ENCODE measurements around the gene WDR64.
"Not testable (repeated sequence)": the region's sequence is repeated elsewhere in the genome, so short reads cannot be mapped to it uniquely, and the experiment has no call there.

WDR64 gene

DNA sequence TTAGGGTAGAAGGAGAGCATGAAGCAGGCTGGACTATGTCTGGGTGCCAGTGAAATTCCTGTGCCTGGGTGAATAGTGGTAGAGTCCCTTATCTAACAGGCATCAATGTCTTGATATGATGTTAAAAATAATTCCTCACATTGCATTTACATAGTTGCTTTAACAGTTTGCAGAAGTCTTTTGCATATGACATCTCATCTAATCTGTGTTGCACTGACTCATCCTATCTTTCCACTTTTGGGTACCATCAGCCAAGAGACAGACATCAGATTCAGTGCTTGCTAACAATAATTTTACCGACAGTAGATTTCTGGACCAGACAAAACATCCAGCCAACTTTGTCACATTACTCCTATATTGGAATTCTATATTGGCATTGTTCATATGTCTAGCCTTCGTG lies 92.5 kb downstream of the WDR64 start:
- DNase-seq = no peak

DNA sequence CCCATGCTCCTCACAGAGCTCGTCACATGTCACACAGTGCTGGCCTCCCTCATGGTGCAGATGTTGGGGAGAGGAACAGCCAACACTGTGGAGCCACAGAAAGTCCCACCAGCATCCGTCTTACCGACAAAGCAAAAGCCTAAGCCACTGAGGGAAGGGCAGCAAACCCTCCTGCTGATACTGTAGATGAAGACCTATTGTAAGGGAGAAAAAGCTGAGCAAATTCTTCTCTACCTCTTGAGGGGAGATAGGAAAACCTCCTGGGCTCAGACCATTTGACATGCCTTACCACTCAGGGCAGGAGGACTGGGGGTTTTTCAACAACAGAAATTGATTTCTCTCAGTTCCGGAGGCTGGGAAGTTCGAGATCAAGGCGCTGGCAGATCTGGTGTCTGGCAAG lies 95.9 kb downstream of the WDR64 start:
- no peak for DNase-seq

DNA sequence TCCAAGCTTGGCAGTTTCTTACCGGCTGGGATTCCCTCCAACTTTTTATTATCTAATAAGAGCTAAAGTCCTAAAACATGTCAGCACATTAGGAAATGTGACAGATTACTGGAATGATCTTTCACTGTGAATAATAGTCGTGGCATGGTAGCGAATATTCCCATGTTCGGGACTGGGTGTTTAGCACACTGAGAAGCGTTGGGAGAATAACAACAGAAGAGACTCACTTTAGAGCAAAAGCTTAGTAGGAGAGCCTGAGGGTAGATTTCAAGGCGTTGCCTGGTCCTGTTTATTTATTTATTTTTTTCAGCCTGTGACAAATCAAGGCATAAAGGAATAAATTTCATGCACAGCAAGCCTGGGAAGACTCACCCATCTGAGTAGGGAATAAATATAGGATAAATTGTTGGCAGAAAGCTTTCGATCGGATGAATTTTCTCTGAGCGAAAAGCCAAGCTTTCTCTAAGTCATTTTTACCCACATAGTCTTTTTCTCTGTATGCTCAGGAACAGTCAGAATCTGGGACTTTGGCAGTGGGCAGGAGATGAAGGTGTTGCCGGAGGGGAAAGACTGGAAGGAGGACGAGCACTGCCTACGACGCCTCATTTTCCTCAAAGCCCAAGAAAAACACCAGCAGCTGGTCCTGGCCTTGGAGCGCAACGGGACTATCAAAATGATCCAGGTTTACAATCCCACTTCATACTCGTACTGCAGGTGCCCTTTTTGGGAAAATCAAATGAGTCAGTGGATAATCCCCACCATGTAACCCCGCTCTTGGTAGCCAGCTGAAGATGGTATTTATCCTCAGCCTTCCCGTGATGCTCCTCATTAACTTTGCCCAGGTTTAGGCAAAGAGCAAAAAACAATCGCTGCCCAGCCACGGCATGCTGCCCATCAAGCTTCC lies 97.2 kb downstream of the WDR64 start:
- DNase-seq = no peak

DNA sequence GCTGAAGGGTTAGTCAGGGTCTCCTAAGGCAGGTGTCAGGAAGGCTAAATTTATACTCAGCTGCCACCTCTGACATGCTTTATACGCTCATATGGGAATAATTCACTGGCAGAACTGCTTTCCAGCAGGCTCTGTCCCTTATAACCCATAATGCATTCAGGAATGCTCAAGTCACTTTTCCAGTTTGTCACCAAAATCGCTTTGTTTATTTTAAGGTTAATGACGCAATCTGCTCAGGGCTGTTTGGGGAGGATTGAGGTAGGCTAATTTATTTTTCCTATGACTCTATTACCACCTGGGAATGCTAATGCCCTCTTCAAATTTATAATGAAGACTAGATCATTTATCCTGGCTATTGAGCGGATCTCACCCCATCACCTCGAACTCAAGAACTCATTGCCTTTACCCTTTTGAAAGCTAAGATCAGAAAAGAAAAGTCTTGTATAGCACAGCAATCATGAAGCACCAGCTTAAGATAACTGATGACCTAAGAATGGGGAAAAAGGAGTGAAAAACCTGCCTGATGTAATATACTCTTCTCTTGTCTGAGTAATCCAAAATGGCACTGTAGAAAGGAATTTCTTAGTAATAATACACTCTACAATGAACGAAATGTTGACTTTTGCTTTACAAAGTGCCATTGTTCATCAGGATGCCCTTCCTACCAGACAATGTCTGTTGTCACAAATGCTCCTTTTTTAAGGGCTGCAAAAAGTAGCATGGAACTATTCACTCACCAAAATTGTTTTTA lies 98.0 kb downstream of the WDR64 start:
- DNase-seq = no peak

DNA sequence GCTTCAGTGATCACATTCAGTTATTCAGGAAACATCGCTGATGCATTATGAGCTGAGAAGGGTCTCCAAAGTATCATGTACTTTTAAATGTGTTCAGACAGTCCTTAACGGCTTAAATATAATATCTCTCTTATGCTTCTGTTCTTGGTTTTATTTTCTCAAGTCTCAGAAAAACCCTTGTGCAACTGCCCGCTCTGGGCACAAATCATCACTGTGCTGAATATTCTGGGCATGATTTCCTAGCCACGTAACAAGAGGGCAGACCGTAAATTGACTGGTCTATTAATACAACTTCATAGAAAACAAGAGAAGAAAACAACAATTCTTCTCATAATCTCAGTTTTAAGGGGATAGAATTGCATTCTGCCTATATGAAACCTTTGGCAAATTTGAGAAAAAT lies 99.4 kb downstream of the WDR64 start:
- DNase-seq = no peak

DNA sequence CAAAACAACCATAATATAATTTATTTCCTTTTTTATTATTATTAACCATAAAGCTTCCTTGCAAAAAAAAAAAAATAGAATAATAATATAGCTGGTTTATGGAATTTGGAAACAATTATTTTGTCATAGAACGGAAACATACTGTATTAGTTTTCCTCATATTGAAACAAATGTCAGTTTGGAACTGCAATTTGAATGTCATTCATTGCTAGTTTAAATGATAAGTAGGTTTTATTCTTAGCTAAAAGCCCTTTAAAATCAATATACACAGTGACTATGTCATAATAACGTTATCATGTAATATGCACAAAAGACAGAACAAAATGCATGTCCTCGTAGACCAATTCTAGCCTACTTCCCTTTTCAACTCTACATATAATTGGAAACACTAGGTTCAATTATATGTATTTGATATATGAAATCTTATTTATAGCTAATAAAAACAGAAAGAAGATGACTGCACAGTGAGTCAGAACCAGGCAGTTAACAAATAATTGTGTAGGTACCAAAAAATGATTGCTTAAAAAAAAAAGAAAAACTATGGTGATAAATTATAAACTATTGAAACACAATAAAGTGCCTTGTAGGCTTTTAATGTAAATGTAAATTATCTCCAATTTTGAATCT lies 110.7 kb downstream of the WDR64 start:
- DNase-seq = no peak

DNA sequence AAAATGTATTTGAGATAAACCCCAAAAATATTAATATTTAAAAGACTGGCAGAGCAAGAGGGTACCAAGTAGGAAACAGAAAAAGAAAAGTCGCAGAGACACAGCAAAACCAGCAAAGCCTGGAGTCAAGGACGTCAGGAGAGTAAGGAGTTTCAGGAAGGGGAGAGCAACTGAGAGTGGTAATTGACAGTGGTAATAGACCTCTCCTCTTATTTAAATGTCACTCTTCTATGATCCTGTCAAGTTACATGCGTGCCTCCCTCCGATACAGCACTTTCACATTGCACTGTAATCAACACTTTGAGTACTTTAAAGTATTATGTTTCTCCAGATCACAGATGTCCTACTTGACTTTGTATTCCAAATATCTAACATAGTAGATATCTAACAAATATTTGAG lies 113.3 kb downstream of the WDR64 start:
- no peak for DNase-seq

DNA sequence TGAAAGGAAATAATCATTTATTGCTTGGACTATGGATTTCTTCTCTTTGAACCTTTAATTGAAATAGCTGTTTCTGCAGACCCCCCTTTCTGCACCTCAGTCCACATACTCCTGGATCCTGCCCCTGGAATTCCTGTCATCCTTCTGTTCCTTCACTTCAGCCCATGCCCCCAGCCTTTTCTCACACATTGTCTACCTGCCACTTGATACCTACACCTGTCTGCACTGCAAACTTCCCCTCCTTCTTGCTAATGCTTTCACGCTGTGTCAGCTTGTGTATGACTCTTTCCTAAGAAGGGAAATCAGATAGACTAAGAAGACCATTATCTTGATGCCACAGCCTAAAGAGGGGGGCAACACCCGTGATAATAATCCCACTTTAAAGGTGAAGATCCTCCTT lies 115.7 kb downstream of the WDR64 start:
- no peak for DNase-seq

DNA sequence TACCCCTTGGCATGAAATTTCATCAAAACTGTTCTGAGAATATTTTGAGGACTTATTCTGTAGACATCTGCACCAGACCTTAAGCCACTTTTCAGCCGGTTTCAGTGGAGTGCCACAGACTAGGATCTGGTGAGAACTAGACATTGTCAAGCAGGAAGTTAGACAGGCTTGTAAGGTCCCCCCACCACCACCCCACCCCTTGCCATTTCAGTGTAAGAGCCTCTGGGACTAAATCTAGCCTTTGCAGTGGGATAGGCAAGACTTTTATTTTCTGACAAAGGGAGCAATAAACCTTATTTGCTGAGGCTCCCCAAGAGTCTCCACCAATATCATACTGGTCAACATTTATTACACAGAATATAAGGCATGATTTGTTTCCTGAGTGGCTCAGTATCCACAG lies 118.0 kb downstream of the WDR64 start:
- DNase-seq = no peak

DNA sequence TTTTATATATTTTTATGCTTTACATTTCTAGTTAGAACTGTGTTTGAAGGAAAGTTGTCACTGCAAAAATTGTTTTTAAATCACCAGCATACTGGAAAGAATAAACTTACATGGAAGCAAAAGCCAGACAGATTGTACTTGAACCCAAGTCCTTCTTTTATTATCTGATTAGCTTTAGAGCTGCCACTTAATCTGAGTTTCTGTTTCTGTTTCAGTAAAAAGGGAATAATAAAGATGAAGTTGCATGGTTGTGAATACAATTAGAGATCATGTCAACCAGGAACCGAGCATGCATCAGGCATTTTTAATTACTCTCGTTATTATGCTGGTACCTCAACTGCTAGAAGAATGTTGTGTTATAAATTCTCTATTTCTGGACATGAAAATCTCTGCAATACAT lies 119.0 kb downstream of the WDR64 start:
- DNase-seq = no peak

DNA sequence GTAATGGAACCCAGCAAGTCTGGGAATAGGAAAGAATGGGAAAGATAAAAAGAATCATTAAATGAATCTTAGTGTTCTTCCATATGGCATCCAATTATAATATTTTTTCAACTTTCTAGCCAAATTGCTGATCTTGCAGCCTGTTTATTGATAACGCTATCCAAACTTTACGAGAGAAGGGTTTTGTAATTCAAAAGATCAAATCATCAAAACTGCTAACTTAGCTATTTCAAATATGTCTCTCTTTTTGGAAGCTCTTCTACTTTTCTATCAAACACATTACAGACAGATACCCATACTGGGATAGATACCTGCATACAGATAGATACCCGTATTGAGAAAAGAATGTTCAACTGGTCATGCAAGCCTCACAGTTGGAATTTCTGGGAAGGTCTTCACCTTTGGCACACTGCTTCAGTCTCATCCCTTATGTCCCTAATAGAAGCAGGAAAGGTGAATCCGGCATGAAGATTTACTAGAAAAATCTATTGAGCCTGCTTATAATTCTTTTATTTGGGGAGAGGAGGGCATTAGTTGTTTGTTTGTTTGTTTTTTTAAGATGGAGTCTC lies 120.9 kb downstream of the WDR64 start:
- DNase-seq = no peak

DNA sequence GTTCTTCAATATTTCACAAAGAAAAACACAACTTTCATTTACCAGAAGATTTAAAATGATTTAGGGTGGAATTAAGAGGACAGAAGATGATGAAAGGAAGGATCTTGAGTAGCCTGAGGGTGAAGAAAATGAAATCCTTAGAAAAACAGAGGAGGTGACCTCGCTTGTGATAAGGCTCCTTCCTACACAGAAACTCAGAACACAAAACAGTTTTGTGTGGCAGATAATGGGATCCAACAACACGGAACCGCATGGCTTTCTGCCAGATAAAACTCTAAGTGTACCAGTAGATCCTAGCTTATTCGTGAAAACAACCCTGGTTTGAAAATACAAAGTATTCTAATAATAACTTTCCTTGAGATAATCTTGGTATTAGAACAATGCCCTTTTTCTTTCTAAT lies 121.9 kb downstream of the WDR64 start:
- DNase-seq = no peak

DNA sequence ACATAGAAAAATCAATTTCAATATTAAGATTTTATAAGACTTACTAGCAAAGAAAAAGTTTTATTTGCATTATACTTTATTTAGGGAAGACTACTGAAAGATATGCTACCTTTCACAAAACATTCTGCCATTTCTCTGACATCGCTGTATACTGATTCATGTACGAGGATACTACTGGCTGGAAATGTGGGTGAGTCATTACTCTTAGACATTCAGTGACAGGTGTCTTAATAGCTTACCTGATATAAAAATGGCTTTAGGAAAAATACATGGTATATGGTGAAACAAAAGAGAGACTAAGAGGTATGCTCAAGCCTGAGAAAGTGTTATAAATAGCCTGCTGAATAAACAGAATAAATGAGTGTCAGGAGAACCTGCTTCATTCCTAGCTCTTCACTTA lies 122.9 kb downstream of the WDR64 start:
- no peak for DNase-seq

DNA sequence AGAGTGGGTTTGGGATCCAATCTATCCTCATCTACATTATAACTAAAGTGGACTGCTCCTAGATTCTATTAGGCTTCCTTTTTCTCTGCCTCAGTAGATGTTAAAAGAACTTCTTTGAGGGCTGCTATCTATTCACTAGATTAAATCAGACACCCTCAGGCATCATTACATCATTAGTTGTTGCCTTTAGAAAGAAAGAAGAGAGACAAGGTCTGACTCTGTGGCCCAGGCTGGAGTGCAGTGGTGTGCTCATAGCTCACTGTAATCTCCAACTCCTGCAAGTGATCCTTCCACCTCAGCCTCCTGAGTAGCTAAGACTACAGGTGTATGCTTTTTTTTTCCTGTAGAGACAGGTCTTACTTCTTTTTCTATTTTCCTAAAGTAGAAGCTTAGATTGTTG lies 124.8 kb downstream of the WDR64 start:
- no peak for DNase-seq

DNA sequence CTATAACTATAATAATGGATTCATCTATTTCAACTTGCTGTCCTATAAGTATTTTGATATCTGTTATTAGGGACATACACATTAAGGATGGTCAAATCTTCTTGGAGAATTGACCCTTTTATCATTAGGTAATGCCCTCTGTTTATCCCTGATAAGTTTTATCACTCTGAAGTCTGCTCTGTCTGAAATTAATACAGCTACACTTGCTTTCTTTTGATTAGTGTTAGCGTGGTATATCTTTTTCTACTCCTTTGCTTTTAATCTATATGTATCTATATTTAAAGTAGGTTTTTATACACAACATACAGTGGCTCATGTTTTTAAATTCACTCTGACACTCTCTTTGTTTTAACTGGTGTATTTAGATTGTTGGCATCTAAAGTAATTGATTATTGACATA lies 126.0 kb downstream of the WDR64 start:
- no peak for DNase-seq

DNA sequence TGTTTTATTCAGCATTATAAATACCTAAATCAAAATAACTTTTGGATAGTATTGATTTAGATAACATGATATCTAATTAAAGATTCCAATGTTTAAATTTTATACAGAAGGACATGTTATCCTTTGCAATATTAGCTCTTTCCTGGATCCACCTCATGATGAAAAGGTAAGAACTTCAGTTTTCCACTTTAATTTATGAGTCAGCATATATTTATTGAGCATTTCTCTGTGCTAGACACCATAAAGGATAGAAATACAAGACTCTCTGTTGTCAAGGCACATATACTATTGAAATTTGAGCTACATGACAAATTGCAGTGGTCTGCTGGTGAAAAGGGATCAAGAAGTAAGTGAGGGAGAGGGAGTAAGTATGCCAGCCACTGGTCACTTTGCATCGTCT lies 127.8 kb downstream of the WDR64 start:
- no peak for DNase-seq

DNA sequence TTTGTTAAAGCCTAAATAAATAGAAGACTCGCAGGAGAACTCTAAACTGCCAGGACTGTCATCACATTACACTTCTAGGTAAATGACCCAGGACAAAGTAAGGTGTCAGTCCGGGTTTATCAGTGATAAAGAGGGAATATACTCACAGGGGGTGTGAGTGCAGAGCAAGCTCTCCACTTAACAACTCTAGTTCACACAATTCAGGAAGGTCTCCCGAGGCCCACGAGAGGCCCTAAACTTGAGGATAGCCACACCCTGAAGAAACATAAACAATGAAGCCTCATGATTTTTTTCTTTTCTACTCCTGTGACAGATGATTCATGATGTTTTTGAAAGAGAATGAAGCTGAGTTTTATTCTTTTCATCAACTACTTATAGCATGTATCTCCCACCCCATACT lies 130.3 kb downstream of the WDR64 start:
- DNase-seq = no peak

DNA sequence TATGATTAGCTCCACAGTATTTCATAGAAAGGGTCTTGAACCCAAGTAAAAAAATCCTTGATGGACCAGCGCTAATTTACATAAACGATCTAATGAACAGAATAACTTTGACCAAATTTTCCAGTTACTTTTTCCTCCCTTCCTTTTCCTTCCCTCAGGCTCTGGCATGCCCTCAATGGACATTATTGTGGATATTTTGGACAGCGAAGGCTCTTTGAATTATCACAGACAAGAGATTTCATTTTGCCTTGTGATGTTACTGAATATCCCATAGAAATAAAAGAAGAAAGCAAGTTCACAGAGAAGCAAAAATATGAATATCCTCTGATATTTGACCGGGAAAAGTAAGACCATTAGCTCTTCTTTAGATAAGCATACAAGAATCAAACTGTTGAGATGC lies 135.6 kb downstream of the WDR64 start:
- DNase-seq = no peak

DNA sequence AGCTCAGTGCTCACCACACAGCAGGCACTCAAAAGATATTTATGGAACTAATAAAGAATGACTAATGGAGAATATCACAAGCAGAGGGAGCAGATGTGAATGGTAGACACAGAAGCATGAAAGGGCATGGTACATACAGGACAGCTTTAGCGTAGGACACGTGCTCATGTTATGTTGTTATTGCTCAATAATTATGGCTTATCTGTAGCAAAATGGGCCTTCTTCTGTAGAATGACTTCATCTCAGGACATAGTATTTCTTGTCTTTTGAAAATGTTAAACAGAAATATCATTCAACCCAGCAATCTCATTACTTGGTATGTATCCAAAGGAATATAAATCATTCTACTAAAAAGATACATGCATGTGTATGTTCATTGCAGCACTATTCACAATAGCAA lies 137.0 kb downstream of the WDR64 start:
- no peak for DNase-seq

DNA sequence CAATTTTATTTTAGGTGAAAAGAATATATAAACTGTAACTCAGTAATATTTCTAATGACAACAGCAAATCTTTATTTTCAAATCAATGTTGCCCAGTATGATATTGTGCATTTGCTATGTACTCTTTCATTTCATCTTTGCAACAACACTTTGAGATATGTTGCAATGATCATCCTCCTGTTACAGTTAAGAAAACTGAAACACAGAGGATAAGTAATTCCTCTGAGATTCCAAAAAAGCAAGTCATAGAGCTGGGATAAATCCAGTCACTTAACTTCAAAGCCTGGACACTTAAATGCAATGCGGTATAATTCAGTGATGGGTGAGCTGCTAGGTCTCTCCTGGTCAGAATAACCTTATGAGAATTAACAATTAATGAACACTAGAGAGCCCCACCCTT lies 147.3 kb downstream of the WDR64 start:
- DNase-seq = no peak

DNA sequence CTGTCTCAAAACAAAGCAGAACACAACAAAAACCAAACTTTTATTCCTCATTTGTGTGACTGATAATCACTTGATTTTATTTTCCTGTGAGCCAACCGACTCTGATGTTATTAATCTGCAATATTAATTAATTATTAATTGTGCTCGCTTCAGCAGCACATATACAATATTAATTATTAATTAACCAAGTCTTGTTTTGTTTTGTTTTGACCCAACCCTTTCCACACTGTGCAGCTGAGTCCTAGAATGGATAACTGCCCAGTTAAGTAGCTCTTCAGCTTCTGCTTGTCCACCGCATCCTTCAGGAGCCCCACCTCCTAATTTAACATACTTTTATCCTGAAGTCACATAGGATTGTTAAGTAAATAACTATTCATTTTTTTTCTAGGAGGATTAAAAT lies 148.6 kb downstream of the WDR64 start:
- DNase-seq = no peak

DNA sequence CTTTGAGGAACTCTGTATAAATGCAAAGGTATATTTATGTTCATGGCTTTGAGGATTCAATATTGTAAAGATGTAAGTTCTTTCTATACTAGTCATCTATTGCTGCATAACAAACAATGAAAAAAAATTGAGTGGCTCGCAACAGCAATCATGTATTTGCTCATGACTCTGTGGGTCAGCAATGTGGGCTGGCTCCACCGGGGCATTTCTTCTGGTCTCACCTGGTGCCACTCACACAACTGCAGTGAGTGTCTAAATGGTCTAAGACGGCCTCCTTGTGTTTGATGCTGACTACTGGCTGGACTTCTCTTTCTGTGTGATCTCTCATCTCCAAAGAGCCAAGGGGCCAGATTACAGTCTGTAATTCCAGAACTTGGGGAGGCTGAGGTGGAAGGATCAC lies 150.8 kb downstream of the WDR64 start:
- no peak for DNase-seq

DNA sequence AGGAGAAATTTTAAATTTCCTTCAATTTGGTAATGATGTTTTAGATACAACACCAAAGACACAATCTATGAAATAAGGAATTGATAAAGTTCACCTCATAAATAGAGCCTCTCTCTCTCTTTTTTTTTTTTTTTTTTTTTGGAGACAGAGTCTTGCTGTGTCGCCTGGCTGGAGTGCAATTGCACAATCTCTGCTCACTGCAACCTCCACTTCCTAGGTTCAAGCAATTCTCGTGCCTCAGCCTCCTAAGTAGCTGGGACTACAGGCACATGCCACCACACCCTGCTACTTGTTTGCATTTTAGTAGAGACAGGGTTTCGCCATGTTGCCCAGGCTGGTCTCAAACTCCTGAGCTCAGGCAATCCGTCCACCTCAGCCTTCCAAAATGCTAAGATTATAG lies 152.6 kb downstream of the WDR64 start:
- DNase-seq = not testable (repeated sequence)

DNA sequence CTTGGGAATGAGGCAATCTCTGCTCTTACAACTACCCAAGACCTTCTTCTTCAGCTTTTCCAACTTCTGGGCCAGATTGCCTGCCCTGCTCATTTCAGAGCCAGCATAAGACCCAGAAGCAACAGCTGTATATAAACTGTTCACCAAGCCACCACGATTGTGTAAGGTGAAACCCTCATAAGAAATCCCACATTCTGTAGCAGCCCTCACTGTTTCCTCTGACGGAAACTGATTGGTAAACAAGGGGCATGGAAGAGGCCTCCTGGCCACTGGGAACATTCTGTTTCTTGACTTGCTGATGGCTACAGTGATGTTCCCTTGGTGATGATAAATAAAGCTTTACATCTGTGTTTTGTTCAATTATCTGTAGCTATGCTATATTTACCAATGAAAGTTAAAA lies 156.2 kb downstream of the WDR64 start:
- DNase-seq = no peak

All from effector CD4-positive, alpha-beta T cell (primary cell).